ENCODE measurements around the gene CAB39. TPM values are rescaled to one million over a fixed set of nuclear protein-coding genes. Genes with fewer than 3 reads are reported as not detected.

CAB39 gene

GRCh38 chr2:230868947-230869913, 156.6 kb downstream of the CAB39 start:
- Histone ChIP-seq H3K4me3 (ENCODE audit: insufficient read depth in 1 of 2, low read depth in 1 of 2, low read length in 2 of 2) (no peak overlapping the region), H2BK5ac (ENCODE audit: low read depth, low read length, poor library complexity, severe bottlenecking) (peak overlapping the region; percentile 92), H3K4me1 (ENCODE audit: control insufficient read depth, insufficient read depth, low read depth, low read length) (peaks cover 75% of the 10 kb centered on the region), H3K4ac (ENCODE audit: low read depth in 1 of 2, low read length in 2 of 2) (peak overlapping the region; percentile 56 to 69), H2AK5ac (ENCODE audit: low read length, severe bottlenecking) (peak overlapping the region; percentile 97), H3K27ac (ENCODE audit: low read length, poor library complexity, severe bottlenecking) (peak overlapping the region; percentile 96), H4K8ac (ENCODE audit: low read length) (peak overlapping the region; percentile 78), H2BK12ac (ENCODE audit: low read length in 2 of 2) (peak overlapping the region; percentile 38 to 45), H2AFZ (ENCODE audit: low read depth, low read length) (no peak overlapping the region), H3K27me3 (ENCODE audit: control insufficient read depth in 1 of 2, insufficient read depth in 1 of 2, low read length in 2 of 2) (peaks cover 0 to 2% of the 10 kb centered on the region in 2 experiments), H2BK15ac (ENCODE audit: low read depth, poor library complexity, severe bottlenecking) (no peak overlapping the region), H3K9me3 (ENCODE audit: control insufficient read depth, low read length) (no peaks in the 10 kb centered on the region), H3K14ac (ENCODE audit: low read length in 2 of 2) (peak overlapping the region in 1 of 2 experiments; percentile 18), H3K79me1 (replicated peaks; ENCODE audit: low read length, poor library complexity, severe bottlenecking) (peaks cover 11% of the 10 kb centered on the region), H2BK120ac (ENCODE audit: low read depth, low read length) (peak overlapping the region; percentile 45), H3K9ac (ENCODE audit: low read length) (no peak overlapping the region), H3K23ac (ENCODE audit: low read length in 2 of 2) (no peak overlapping the region), H4K91ac (ENCODE audit: low read length) (peak overlapping the region; percentile 85), H3K4me2 (ENCODE audit: low read length, poor library complexity, severe bottlenecking) (peak overlapping the region; percentile 18), H3K18ac (ENCODE audit: low read depth in 1 of 2, low read length in 2 of 2) (peak overlapping the region; percentile 64 to 70), H3K36me3 (ENCODE audit: control insufficient read depth in 1 of 2, insufficient read depth in 2 of 2, low read depth in 1 of 2, low read length in 2 of 2) (peaks cover 0 to 29% of the 10 kb centered on the region in 2 experiments)
- 46% methylated on average over 13 of the region's 19 CpGs for WGBS
- peak; percentile 42 for DNase-seq

- DNase-seq, result peak; percentile 31
- Histone ChIP-seq H3K79me1 (replicated peaks; ENCODE audit: low read length, poor library complexity, severe bottlenecking) (peaks cover 18% of the 10 kb centered on the region), H2BK12ac (ENCODE audit: low read length in 2 of 2) (peak overlapping the region in 1 of 2 experiments; percentile 88), H4K8ac (ENCODE audit: low read length) (peak overlapping the region; percentile 5), H3K4me1 (ENCODE audit: control insufficient read depth, insufficient read depth, low read depth, low read length) (peaks cover 72% of the 10 kb centered on the region), H3K14ac (ENCODE audit: low read length in 2 of 2) (peak overlapping the region in 1 of 2 experiments; percentile 37), H3K4me2 (ENCODE audit: low read length, poor library complexity, severe bottlenecking) (peak overlapping the region; percentile 18), H3K36me3 (ENCODE audit: control insufficient read depth in 1 of 2, insufficient read depth in 2 of 2, low read depth in 1 of 2, low read length in 2 of 2) (peaks cover 0 to 37% of the 10 kb centered on the region in 2 experiments), H2AFZ (ENCODE audit: low read depth, low read length) (no peak overlapping the region), H2AK5ac (ENCODE audit: low read length, severe bottlenecking) (peak overlapping the region; percentile 94), H4K91ac (ENCODE audit: low read length) (peak overlapping the region; percentile 62), H3K27me3 (ENCODE audit: control insufficient read depth in 1 of 2, insufficient read depth in 1 of 2, low read length in 2 of 2) (no peaks in the 10 kb centered on the region), H3K9ac (ENCODE audit: low read length) (no peak overlapping the region), H3K23ac (ENCODE audit: low read length in 2 of 2) (no peak overlapping the region), H3K27ac (ENCODE audit: low read length, poor library complexity, severe bottlenecking) (peak overlapping the region; percentile 96), H2BK15ac (ENCODE audit: low read depth, poor library complexity, severe bottlenecking) (no peak overlapping the region), H2BK120ac (ENCODE audit: low read depth, low read length) (peak overlapping the region; percentile 45), H3K18ac (ENCODE audit: low read depth in 1 of 2, low read length in 2 of 2) (peak overlapping the region; percentile 52 to 75), H3K9me3 (ENCODE audit: control insufficient read depth, low read length) (no peaks in the 10 kb centered on the region), H2BK5ac (ENCODE audit: low read depth, low read length, poor library complexity, severe bottlenecking) (peak overlapping the region; percentile 92), H3K4me3 (ENCODE audit: insufficient read depth in 1 of 2, low read depth in 1 of 2, low read length in 2 of 2) (no peak overlapping the region), H3K4ac (ENCODE audit: low read depth in 1 of 2, low read length in 2 of 2) (peak overlapping the region in 1 of 2 experiments; percentile 1)
- WGBS, result 58% methylated on average over 11 of the region's 11 CpGs
Observed at GRCh38 chr2:230869914-230870543, 157.4 kb downstream of the CAB39 start.

Small RNA genes lying within 50 kb of the gene (small RNA-seq; reads per million reads assigned to genes)
- not detected for gene BANF1P3 (ENCODE audit: low read depth)
- gene RNU6-268P (ENCODE audit: low read depth), result not detected
